Middle frontal gyrus (tissue), 1 donor: ENCODE measurements around the gene SPRTN.
A peak's percentile ranks its signal among the peaks of the same experiment; 100 is the strongest.
"Not testable (repeated sequence)": the region's sequence is repeated elsewhere in the genome, so short reads cannot be mapped to it uniquely, and the experiment has no call there.

ENCODE experiments used
- DNase-seq: peaks from one replicate; pipeline ENCODE4 v3.0.0-alpha.2; 2015; ENCODE audit warnings: low spot score; ENCODE audit errors: extremely low spot score

The SPRTN gene

DNA sequence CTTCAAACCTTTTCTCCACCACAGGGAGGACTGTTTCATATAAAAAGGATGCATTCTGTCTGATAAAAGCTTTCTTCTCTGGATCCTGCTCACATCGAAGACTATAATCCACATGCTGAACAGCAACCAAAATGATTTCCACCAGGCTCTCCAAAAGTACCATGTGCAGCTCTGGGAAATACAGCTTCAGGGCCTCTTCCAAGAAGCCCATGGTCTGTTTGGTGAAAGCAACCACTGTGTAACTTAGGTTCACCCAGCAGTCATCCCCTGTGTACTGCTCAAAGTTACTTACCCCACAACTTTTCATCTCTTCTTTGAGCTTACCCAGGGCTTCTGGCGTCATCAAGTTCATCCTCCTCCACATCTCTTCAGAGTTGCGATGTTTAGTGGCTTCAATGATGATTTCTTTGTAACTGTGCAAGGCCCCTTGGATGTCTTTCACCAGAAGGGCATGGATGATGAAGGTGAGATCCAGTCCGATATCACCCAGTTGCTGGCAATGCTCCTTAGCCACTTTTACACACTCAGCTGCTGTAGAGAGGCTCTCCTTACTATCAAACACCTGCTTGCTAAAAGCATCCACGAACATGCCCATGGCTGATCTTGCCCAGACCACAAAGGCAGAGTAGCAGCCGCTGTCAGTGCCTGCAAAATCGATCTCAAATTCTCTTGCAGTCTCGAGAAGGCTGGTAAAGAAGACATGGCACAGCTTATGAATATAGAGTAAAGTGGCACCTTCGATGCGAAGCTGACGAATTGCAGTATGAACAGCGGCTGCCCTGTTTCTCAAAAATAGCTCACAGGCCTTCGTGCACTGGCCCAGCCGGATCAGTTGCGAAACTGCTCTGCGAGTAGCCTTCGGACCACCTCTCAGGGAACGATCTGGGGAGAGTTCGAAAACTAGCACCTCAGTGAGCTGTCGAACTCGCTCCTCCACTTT is 2.2 kb upstream of the SPRTN start:
- no peak for DNase-seq

DNA sequence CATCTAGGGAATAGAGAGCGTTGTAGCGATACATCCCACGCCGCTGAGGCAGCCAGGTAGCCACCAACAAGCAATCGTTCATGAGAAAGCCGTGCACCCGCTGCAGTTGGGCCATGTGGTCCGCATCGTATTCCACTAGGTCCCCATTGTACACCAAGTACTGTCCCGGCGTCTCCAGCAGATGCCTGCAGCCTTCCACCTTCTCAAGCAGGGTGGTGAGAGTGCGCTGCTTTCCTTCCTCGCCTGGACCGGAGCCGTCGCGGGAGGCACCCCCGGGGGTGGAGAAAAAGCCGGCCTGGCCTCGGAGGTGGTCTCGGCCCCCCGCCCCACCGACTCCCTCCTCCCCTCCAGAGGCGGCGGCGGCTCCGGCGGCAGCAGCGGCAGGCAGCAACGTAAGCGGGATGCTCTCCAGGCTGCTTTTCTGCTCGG is 1.0 kb upstream of the SPRTN start:
- no peak for DNase-seq

DNA sequence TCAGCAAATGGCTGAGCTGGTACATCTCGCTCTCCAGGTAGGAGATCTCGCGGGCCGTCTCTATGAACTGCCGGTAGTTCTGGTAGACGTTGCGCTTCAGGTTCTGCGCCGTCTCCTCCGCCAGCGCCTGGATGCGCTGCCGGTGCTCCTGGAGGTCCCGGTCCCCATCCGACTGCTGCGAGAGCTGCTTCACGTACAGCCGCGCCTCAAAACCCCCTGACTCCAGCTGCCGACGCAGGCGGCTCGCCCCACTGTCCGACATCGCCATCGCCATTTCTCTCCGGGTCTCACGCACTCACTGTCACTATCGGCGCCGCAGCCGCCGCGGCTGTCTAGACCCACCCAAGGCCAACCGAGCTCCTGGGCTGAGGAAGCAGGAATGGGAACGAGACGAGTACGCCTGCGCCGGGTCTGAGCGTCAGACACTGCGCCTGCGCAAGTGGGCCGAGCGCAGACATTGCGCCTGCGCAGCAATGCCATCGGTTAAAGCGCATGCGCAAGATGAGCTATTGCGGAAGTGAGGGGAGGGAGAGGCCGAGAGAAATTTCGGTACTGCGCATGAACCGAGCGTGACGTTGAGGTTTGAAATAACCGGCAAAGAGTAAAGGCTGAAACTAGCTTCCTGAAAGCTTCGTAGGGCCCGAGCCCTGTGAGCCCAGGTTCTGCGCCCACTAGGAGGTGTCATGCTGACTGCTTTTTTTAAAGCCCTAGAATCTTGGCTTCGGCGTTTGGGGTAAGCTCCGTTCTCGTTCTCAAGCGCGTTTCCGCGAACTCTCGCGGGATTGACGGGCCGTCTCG is 422 bp upstream of the SPRTN start, which contains the start of gene EXOC8:
Gene EXOC8, minus strand, starts transcription at position 381 of the 798 bp plus-strand sequence. Its CDS starts 107 bp downstream, at position 274.
- peak; percentile 99 for DNase-seq

DNA sequence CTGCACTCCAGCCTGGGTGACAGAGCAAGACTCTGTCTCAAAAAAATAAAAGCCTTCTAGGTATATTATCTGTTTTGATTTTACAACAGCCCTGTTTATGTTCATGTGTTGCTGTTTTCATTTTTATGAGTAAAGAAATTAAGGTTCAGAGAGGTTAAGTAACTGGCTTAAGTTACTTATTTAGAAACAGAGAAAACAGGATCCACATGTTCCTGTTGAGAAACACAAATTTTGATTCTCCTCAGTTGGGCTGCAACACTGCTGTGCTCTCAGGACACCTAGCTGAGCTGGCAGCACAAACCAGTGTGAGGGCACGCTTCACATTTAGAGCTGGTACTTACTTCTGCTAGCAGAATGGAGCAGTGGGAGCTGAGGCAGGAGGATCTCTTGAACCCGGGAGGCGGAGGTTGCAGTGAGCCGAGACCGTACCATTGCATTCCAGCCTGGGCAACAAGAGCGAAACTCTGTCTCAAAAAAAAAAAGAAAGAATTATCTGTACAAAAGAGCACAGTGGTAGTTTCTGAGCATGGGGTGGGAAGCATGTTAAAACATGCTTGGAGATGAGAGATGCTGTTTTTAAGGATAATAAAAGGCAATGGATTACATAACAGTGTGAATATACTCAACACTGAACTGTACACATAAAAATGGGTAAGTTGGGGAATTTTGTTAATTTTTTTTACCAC is 2.4 kb downstream of the SPRTN start:
- DNase-seq: no peak

DNA sequence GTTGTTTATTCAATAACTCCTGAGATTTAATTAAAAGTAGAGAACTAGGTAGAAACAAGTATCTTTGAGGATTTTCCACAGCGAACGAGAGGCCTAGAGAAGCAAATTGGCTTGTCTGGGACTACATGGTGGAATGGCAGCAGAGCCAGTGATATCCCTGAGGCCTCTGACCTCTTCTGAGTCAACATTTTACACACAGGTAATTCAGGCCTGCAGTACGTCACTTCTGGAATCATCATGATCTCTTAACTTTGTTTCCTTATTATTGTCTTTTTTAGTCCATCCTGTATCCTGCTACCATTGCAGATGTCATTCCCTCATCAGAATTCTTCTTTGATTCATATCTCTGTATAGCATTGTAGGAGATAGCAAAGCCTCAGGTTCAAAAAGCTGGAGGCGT is 9.9 kb downstream of the SPRTN start:
- DNase-seq: no peak

DNA sequence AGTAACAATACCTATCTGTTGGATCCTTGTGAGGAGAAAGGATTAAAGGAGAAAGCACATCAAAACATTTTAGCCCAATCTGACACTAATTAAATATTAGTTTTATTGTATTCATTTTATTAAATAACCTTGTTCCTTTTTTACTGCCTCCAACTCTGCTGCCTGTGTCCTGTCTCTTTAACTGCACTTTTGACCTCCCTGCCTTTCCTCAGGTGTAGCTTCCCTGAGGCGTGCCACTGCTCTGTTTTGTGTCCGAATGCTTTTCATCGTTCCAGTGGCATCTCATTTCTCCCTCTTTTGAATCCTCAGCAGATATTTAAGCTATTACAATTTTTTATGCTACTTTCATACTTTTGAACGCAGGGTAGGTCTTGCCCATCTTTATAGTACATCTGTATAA is 10.3 kb downstream of the SPRTN start:
- no peak for DNase-seq

DNA sequence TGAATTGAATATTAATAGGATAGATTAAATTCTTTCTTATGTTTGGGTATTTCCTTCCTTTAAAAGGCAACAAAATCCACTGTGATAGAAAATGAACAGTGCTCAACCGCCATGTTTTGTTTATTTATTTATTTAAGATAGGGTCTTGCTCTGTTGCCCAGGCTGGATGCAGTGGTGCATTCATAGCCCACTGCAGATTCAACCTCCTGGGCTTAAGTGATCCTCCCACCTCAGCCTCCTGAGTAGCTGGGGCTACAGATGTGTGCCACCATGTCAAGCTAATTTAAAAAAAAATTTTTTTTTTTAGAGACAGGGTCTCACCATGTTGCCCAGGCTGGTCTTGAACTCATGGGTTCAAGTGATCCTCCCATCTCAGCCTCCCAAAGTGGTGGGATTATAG is 10.8 kb downstream of the SPRTN start:
- DNase-seq: not testable (repeated sequence)

DNA sequence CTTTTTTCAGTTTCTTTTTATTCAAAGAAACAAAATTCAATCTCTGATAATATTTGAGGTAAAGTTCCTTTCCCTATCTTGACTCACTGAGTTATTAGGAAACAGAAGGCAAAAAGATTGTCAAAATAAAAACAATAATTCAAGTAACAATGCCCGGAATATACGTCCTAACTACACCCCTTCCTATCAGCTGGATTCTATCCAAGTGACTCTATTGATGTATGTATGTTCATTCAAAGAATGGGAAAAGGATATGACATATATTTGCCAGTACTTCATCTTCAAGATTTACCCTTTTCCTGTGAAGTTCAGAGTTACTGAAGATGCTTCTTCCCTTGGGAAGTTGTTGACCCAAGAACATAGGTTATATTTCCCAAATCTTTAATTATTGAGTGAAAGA is 13.7 kb downstream of the SPRTN start:
- DNase-seq: no peak

DNA sequence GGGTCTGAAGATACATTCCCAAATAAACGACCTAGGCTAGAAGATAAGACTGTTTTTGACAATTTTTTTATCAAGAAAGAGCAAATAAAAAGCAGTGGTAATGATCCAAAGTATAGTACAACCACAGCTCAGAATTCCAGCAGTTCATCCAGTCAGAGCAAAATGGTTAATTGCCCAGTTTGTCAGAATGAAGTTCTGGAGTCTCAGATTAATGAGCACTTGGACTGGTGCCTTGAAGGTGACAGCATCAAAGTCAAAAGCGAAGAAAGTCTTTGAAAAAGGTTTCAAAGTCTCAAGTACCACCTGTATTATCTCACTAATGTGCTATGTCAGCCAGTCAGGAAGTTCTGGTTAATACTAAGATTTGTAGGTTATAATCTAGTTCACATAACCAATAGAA is 15.0 kb downstream of the SPRTN start:
- DNase-seq: no peak

DNA sequence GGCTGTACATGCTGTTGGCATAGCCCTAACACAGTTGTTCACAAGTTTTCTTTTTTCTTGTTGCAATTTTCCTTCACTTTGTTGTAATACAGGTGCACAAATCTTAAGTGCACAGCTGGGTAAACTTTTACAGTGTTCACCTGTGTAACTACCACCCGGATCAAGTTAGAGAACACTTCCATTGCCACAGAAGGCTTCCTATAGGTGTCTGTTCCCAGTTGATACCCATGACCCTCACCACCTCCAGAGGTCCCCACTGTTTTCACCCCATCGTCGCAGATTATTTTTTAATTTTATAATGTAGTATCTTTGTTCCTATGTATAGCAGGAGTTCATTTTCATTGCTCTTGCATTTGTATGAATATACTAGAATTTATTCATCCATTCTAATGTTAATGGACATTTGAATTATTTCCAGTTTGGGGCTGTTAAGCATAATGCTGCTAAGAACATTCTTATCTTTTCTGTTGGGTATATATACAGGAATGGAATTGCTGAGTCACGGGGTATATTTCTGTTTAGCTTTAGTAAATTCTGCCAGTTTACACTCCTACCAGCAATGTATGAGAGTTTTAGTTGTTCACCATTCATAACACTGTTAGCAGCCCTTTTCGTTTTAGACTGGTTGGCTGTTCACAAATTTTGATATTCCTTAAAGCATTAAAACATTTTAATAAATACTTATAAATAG is 16.4 kb downstream of the SPRTN start:
- DNase-seq: no peak

DNA sequence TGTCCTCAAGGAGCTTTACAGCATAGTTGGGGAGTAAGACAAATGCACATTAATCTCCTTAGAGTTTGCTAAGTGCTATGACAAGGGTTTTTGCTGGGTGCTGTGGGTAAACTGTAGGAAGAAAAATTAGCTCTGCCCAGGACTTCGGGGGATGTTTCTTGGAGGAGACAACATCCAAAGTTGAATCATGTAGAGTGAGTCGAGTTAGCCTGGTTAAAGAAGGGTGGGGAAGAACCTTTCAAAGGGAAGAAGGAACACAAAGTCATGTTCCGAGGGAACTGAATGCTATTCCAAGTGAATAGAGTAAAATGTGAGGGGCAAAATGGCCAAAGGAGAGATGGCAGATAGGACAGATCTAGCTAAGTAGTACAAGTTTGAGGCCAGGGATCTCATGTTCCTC is 17.1 kb downstream of the SPRTN start:
- DNase-seq: no peak

DNA sequence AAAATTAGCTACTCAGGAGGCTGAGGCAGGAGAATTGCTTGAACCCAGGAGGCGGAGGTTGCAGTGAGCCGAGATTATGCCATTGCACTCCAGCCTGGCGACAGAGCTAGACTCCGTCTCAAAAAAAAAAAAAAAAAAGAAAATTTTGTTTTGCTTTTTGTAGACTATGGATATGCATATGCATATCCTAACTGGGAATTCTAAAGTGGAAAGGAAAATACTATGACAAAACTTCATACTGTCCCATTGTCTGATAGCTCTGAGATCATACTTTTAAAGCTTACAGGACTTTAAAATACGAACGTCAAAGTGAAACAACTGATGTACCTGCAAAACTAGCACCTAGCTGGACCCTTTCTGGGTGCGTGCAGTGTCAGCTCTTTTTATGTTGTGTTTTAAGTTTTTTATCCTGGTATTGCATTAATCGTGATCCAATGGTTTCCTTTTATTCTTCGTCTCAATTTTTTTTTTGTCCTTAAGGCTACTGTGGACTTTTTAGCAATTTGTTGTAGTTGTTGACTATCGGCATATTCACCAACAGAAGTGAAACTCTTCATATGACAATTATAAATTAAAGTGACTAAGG is 19.2 kb downstream of the SPRTN start:
- DNase-seq: no peak

DNA sequence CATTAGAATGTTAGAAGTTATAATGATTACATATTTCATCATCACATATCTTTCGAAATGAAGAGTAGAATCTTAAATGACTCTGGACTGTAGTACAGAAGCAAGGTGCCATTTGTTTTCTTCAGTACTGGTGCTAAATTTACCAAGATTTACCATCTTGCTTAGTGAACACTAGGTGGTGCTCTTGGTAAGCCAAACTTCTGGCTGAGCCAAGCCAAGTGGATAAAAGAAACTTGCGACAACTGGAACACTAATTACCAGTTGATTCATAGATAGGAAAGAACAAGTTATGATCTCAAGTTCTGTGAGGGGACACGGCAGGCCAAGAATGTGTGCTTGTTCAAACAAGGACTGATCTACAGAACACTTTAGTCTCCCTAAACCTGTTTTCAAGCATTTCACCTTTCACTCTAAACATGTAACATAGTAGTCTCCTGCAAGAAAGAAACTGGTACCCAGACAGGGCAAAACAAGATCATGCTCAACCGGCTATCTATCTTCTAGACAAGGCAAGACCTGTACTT is 19.8 kb downstream of the SPRTN start:
- DNase-seq: peak; percentile 31

DNA sequence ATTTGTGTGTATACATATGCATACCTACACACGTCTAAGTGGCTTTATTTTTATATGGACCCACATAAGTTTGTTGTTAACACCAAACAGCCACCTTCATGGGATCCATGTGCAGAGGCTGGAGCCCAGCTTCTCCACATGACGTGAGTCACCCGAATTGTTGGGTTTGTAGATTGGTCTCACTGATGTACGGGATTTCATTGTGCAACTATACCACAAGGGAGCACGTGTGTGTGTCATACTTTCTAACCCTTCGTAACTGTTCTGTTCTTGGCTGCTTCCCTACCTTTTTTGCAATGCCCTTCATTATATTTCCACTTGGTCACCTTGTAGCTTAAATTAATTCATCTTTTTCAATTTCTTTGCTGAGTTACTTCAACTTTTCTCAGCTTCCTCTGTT is 21.0 kb downstream of the SPRTN start:
- no peak for DNase-seq

DNA sequence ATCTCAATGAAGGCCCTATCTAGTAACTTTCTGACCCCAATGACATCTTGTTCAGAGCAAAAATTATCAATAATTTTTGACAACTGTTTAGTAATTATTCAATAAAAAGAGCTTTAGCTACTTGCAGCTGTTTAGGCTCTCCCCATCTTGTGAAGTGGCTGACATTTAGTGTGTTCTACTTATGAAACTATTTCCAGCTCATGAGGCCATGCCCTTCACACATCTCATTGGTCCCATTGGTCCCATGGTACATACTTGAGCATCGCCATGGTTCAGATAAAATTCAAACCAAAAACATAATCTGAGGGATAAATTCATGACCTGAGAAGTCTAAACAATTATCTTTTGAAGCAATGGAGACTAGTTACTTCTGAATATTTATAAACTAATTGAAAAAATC is 24.2 kb downstream of the SPRTN start:
- no peak for DNase-seq

DNA sequence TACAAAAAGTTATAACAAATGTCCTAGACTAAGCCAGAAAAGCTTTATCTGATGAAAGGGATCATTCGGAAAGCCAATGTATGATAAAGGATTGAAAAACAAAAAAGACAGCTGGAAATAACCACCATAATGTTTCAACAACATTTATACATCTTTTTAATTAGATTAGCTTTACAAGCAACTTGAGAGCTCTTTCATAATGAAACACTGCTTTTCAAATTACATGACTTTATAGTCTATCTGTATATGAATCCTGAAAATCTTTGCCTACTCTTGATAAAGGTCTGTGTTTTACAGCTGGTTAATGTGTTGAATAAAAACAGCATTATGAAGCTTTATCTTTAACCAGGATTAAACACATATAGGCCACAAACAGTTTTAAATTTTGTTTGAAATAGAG is 25.5 kb downstream of the SPRTN start:
- DNase-seq: no peak

DNA sequence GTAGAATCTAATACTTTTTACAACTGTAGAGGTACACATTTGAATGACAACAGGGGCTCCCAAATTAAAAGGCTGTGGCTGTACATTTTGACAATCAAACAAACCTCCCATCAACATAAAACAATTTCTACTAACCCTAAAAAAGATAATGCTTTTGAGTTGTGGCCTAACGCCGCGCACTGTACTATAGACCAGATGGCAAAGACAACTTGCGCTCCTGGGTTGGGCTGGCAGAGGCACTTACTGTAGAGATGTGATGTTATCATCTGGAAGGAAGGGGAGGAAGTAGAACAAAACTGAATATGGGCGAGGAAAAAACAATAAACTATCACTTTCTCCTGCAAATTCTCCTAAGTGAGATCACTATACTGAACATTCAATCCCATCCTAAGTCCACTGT is 26.1 kb downstream of the SPRTN start:
- DNase-seq: no peak

DNA sequence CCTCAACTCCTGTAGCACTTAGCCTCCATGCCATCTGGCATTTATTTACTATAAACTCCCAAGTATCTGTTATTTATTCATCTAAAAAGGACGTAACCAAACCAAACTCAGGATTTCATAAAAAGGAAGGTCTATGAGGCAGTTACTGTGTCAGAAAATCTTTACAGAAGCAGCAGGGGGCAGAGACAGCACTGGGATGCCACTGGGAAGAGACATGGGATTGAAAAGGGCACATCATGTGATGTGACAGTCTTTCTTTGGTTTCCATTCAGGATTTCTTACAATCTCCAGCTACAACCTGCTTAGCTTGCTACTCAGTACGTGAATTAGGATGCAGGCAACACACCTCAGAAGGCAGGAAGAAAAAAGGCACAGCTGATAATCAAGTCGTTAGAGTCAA is 31.2 kb downstream of the SPRTN start:
- DNase-seq: no peak

DNA sequence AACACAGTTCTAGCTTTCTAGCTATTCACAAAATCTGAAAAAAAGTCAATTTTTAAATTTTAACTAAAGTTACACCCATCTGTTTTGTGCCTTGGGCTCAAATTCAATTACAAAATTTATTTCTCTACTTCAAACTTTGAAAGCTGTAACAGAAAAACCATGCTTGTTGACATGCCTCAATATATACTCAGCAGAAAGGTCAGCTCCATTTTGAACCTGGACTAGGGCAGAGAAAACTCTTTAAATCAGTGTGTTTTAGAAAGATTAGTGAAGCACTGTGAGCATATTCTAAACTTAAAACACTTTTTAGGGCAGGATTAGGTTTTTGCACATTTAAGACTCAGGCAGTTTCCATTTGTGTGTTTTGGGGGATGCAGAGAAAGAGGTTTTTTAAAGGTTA is 34.4 kb downstream of the SPRTN start:
- DNase-seq: no peak

DNA sequence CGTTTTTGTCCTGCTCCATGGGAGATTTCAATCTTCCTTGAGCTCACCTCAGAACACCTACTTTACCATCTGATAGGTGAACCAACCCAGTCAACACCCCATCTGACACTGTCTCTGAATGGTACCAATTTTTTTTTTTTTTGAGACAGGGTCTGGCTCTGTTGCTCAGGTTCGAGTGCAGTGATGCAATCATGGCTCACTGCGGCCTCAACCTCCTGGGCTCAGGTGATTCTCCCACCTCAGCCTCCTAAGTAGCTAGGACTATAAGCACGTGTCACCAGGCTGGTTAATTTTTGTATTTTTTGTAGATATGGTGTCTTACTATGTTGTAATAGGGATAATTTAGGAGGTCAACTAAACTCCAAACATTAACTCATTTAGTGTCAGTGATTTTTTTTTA is 36.3 kb downstream of the SPRTN start:
- DNase-seq: no peak

DNA sequence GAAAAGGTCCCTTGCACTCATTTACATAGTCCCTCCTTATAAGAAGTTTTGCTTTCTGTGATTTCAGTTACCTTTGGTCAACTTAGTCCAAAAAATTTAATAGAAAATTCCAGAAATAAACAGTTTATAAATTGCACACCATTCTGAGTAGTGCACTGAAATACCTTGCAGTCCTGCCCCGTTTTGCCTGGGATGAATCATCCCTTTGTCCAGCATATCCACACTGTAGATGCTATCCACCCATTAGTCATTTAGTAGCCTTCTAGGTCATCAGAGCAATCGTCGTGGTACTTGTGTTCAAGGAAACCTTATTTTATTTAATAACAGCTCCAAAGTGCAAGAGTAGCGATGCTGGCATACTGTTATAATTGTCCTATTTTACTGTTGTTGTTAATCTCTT is 38.0 kb downstream of the SPRTN start:
- no peak for DNase-seq
